B cell (primary cell): Measurements from ENCODE around the gene ARHGAP35. TPM values are rescaled to one million over a fixed set of nuclear protein-coding genes. Genes with fewer than 3 reads are reported as not detected.

Experiments used
- ATAC-seq: fragments of 200-7000 bp; cut with Tn5 transposase; one replicate; pipeline ENCODE4 v1.10.0; 2021; ENCODE audit warnings: low read depth, mild to moderate bottlenecking, moderate number of reproducible peaks, moderate library complexity
- CTCF ChIA-PET: fragments of 350-600 bp; sonication (Branson Sonifier 250); formaldehyde crosslinking; loops from one replicate; lab custom pipeline; 2021; ENCODE audit warnings: antibody characterized with exemption, inconsistent platforms; lab: Charles Lee
- POLR2A ChIA-PET: fragments of 350-600 bp; sonication (Branson Sonifier 250); formaldehyde crosslinking; loops from one replicate; lab custom pipeline; 2021; ENCODE audit warnings: antibody characterized with exemption; lab: Charles Lee
- DNase-seq: peaks from one replicate; pipeline ENCODE4 v3.0.0; 2013
- H2AFZ ChIP-seq: 2 replicates; pipeline ENCODE4 v1.6.1; 2012; ENCODE audit warnings: mild to moderate bottlenecking, low read depth, low read length; ENCODE audit not compliant: insufficient read depth, poor library complexity, severe bottlenecking
- H3K27ac ChIP-seq, 2 donors: 1 replicate in 1 of 2; 2 replicates in 1 of 2; pipeline ENCODE4 v1.5.1; 2012 to 2013; ENCODE audit warnings: low read length in 2 of 2, mild to moderate bottlenecking in 2 of 2, moderate library complexity in 1 of 2
- H3K27me3 ChIP-seq, 4 experiments: fragments of 200-600 bp in 1 of 4; sonication (generic) in 1 of 4; replicated peaks in 1 of 4; 1 replicate in 2 of 4; 2 replicates in 2 of 4; pipeline versions ENCODE4 v1.6.1 to v1.7.0; 2013 to 2016; ENCODE audit warnings: low read length in 3 of 4, mild to moderate bottlenecking in 2 of 4, mixed read lengths in 1 of 4, moderate library complexity in 1 of 4; ENCODE audit not compliant: insufficient read depth in 4 of 4, control insufficient read depth in 3 of 4; ENCODE audit errors: control extremely low read depth in 1 of 4
- H3K36me3 ChIP-seq, 2 experiments: replicated peaks in 1 of 2; 1 replicate in 1 of 2; 2 replicates in 1 of 2; pipeline versions ENCODE4 v1.6.1 to v1.7.1; 2013; ENCODE audit warnings: low read length in 1 of 2; ENCODE audit not compliant: insufficient read depth in 2 of 2, control insufficient read depth in 1 of 2; ENCODE audit errors: control extremely low read depth in 1 of 2, extremely low read depth in 1 of 2
- H3K4me1 ChIP-seq, 2 donors: fragments of 200-600 bp in 1 of 2; sonication (generic) in 1 of 2; 1 replicate in 1 of 2; 2 replicates in 1 of 2; pipeline versions ENCODE4 v1.5.1 to v1.6.1; 2013 to 2017; ENCODE audit warnings: low read length in 2 of 2; ENCODE audit not compliant: control insufficient read depth in 2 of 2, insufficient read depth in 2 of 2
- H3K4me2 ChIP-seq: replicated peaks from 2 replicates; pipeline ENCODE3; 2012; ENCODE audit warnings: mild to moderate bottlenecking, low read depth, low read length; ENCODE audit not compliant: poor library complexity, severe bottlenecking
- H3K4me3 ChIP-seq, 5 experiments: fragments of 200-600 bp in 1 of 5; sonication (generic) in 1 of 5; 1 replicate in 3 of 5; 2 replicates in 2 of 5; pipeline versions ENCODE4 v1.5.1 to v1.7.0; 2011 to 2016; ENCODE audit warnings: low read length in 4 of 5, mild to moderate bottlenecking in 4 of 5, low read depth in 2 of 5, control low read depth in 1 of 5, moderate library complexity in 1 of 5; ENCODE audit not compliant: insufficient read depth in 1 of 5; ENCODE audit errors: control extremely low read depth in 1 of 5, extremely low read depth in 1 of 5
- H3K79me2 ChIP-seq: fragments of 200-600 bp; sonication (generic); one replicate; pipeline ENCODE4 v1.6.0; 2016; ENCODE audit warnings: low read length; ENCODE audit not compliant: control insufficient read depth, insufficient read depth
- H3K9ac ChIP-seq: fragments of 200-600 bp; sonication (generic); 2 replicates; pipeline ENCODE4 v1.6.1; 2017; ENCODE audit warnings: mild to moderate bottlenecking, low read length, moderate library complexity
- H3K9me3 ChIP-seq, 3 donors: one replicate each; pipeline versions ENCODE4 v1.6.1 to v1.7.1; 2013; ENCODE audit warnings: low read length in 2 of 3; ENCODE audit not compliant: control insufficient read depth in 2 of 3, insufficient read depth in 1 of 3; ENCODE audit errors: control extremely low read depth in 1 of 3
- H4K20me1 ChIP-seq: 2 replicates; pipeline ENCODE4 v1.6.0; 2012; ENCODE audit warnings: mild to moderate bottlenecking, low read length; ENCODE audit not compliant: insufficient read depth, control insufficient read depth, poor library complexity, severe bottlenecking
- H3K27ac Mint-ChIP-seq: one replicate; pipeline ENCODE4 v1.8.0; 2021; ENCODE audit warnings: mixed read lengths
- H3K27me3 Mint-ChIP-seq: one replicate; pipeline ENCODE4 v1.8.0; 2021; ENCODE audit warnings: mixed read lengths
- H3K4me1 Mint-ChIP-seq: one replicate; pipeline ENCODE4 v1.8.0; 2021; ENCODE audit warnings: mixed read lengths
- H3K4me3 Mint-ChIP-seq: one replicate; pipeline ENCODE4 v1.8.0; 2021; ENCODE audit warnings: mixed read lengths
- H3K9me3 Mint-ChIP-seq: one replicate; pipeline ENCODE4 v1.8.0; 2022; ENCODE audit warnings: mixed read lengths; ENCODE audit not compliant: insufficient read depth
- EZH2 ChIP-seq: IDR thresholded peaks from 2 replicates; pipeline ENCODE4 v1.6.1; 2012; ENCODE audit warnings: borderline replicate concordance, low read depth, mild to moderate bottlenecking, moderate library complexity, low read length; ENCODE audit not compliant: insufficient read depth, poor library complexity, severe bottlenecking
- WGBS: methylation state at CpG from one replicate; pipeline ENCODE4 v1.1.5; 2013; ENCODE audit warnings: missing lambda C conversion rate; ENCODE audit not compliant: insufficient coverage; 5-methylcytosine and 5-hydroxymethylcytosine counted together
- intact Hi-C: fragments of 100-400 bp; cut with micrococcal nuclease; formaldehyde crosslinking; loops from one replicate; pipeline ENCODE4 v1.10.0; 2022
- polyA plus RNA-seq: library from polyadenylated mRNA; depleted of rRNA; stranded (reverse); fragments of >200 nt; gene quantifications from 2 replicates; pipeline ENCODE4 v1.2.3, GENCODE V29; 2012
- total RNA-seq, 2 donors: library from RNA; stranded (reverse); fragments of 120-200 nt in 1 of 2; gene quantifications; 1 replicate in 1 of 2; 2 replicates in 1 of 2; pipeline versions ENCODE4 v1.2.3 to v1.2.4, GENCODE V29; 2013 to 2022
- TF ChIP-seq, protein P1 (sequence below): fragments of 200-600 bp; IDR thresholded peaks from one replicate; pipeline ENCODE4 v1.8.0; 2022; ENCODE audit warnings: antibody characterized with exemption, mild to moderate bottlenecking

Gene ARHGAP35
- total and polyA plus RNA-seq, 2 donors (not counting 1 experiment from before 2014, with no cell fraction given), result 9.6 to 31.3 TPM

DNA sequence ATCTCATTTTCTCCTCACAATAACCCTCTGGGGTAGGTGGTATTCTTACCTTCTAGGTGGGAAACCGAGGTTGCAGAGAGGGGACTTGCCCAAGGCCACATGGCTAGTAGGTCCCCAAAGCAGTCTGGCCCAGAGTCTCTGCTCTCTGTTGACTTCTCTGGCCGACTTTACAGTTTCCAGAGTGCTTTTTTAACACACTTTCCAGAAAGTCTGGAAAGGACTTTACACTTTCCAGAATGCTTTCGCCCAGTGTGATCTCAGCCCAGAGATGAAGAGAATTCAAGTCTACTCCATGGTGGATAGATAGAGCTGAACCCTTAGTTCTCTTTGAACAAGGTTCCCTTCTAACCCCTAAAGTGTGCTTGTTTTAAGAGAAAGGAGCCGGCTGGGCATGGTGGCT is 12.2 kb downstream of the ARHGAP35 start:
- H3K27me3 Mint-ChIP-seq, result no peaks in the 10 kb centered on the region
- H3K4me2 ChIP-seq, result no peak overlapping the region
- ChIA-PET CTCF (interaction anchor here (0.6 kb wide), 1 partner anchor 342 kb away, joined by 4 read pairs; no protein-coding TSS in a partner anchor), POLR2A (no interaction called here)
- WGBS, result no CpG with 5 or more reads among the region's 4 CpGs
- H3K27ac Mint-ChIP-seq, result no peak overlapping the region
- ATAC-seq, result no peak
- no peak for TF ChIP-seq EZH2
- TF ChIP-seq, protein P1, sequence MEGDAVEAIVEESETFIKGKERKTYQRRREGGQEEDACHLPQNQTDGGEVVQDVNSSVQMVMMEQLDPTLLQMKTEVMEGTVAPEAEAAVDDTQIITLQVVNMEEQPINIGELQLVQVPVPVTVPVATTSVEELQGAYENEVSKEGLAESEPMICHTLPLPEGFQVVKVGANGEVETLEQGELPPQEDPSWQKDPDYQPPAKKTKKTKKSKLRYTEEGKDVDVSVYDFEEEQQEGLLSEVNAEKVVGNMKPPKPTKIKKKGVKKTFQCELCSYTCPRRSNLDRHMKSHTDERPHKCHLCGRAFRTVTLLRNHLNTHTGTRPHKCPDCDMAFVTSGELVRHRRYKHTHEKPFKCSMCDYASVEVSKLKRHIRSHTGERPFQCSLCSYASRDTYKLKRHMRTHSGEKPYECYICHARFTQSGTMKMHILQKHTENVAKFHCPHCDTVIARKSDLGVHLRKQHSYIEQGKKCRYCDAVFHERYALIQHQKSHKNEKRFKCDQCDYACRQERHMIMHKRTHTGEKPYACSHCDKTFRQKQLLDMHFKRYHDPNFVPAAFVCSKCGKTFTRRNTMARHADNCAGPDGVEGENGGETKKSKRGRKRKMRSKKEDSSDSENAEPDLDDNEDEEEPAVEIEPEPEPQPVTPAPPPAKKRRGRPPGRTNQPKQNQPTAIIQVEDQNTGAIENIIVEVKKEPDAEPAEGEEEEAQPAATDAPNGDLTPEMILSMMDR, result no peak
- H3K79me2 ChIP-seq, result peaks cover 76% of the 10 kb centered on the region
- no peaks in the 10 kb centered on the region for H3K4me1 ChIP-seq
- H3K9me3 Mint-ChIP-seq, result no peaks in the 10 kb centered on the region
- H4K20me1 ChIP-seq, result peaks cover 25% of the 10 kb centered on the region
- DNase-seq, result no peak
- H3K9ac ChIP-seq, result no peak overlapping the region
- no peak overlapping the region for H2AFZ ChIP-seq
- peaks cover 11% of the 10 kb centered on the region for H3K4me1 Mint-ChIP-seq
- no peak overlapping the region for H3K27ac ChIP-seq
- no peaks in the 10 kb centered on the region for H3K9me3 ChIP-seq
- H3K36me3 ChIP-seq, result no peaks in the 10 kb centered on the region
- intact Hi-C loops, result no loop called here
- no peaks in the 10 kb centered on the region for H3K27me3 ChIP-seq
- no peak overlapping the region for H3K4me3 ChIP-seq
- no peak overlapping the region for H3K4me3 Mint-ChIP-seq

DNA sequence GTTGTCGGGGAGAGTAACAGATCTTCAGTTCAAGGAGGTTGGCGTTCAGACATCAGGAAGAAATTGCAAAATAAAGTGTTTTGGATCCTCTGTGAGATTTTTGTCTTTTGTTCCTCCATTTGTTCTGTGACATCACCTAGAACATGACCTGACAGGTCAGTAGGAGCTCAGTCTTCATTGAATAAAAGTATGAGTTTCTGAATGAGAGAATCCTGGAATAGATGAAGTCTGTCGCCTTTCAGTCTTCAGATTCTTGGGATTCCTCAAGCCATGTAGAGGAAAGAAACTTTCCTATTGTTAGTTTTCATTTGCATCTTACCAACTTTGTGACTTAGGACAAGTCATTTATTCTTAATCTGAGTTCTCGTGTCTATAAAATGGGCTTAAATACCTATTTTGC is 14.4 kb downstream of the ARHGAP35 start:
- Histone ChIP-seq H2AFZ (no peak overlapping the region), H3K9ac (no peak overlapping the region), H3K4me3 (no peak overlapping the region), H3K4me2 (no peak overlapping the region), H3K27ac (no peak overlapping the region), H4K20me1 (peaks cover 14% of the 10 kb centered on the region), H3K27me3 (no peaks in the 10 kb centered on the region), H3K9me3 (no peaks in the 10 kb centered on the region), H3K4me1 (no peaks in the 10 kb centered on the region), H3K36me3 (no peaks in the 10 kb centered on the region), H3K79me2 (peaks cover 69% of the 10 kb centered on the region)
- H3K4me1 Mint-ChIP-seq, result no peaks in the 10 kb centered on the region
- H3K27me3 Mint-ChIP-seq, result no peaks in the 10 kb centered on the region
- ChIA-PET CTCF (no interaction called here), POLR2A (no interaction called here)
- intact Hi-C loops, result no loop called here
- no peak for DNase-seq
- no peak for TF ChIP-seq EZH2
- TF ChIP-seq, protein P1, result no peak
- WGBS, result no CpG with 5 or more reads among the region's 4 CpGs
- no peak for ATAC-seq
- H3K4me3 Mint-ChIP-seq, result no peak overlapping the region
- no peaks in the 10 kb centered on the region for H3K9me3 Mint-ChIP-seq
- no peak overlapping the region for H3K27ac Mint-ChIP-seq
